K562 (cell line): ENCODE results near the gene ZNF655.
A peak's percentile ranks its signal among the peaks of the same experiment; 100 is the strongest.

Experiments
- ARHGAP35 ChIP-seq: fragments of 450-650 bp; IDR thresholded peaks from 2 replicates; pipeline ENCODE4 v1.6.1; 2018; ENCODE audit not compliant: partially characterized antibody
- EZH2 ChIP-seq: IDR thresholded peaks from 2 replicates; pipeline ENCODE4 v1.6.1; 2012; ENCODE audit warnings: low read depth, mild to moderate bottlenecking, inconsistent platforms, low read length, borderline replicate concordance
- JUNB ChIP-seq: fragments of 450-650 bp; formaldehyde crosslinking; conservative IDR thresholded peaks from 2 replicates; pipeline ENCODE4 v1.4.0; 2020; ENCODE audit warnings: mild to moderate bottlenecking
- NFYB ChIP-seq: IDR thresholded peaks from 2 replicates; pipeline ENCODE4 v1.6.1; 2011; ENCODE audit warnings: mild to moderate bottlenecking, moderate library complexity; ENCODE audit not compliant: insufficient read length; ENCODE audit errors: extremely low read depth
- PHB2 ChIP-seq: fragments of 450-650 bp; IDR thresholded peaks from 2 replicates; pipeline ENCODE4 v1.6.1; 2017; ENCODE audit warnings: low read depth
- POLR2AphosphoS5 ChIP-seq: IDR thresholded peaks from 2 replicates; pipeline ENCODE4 v1.6.1; 2011; ENCODE audit warnings: mild to moderate bottlenecking, low read depth, low read length, moderate library complexity; ENCODE audit not compliant: control insufficient read depth, insufficient read depth
- SP1 ChIP-seq: sonication (generic); formaldehyde crosslinking; IDR thresholded peaks from 2 replicates; pipeline ENCODE4 v1.8.1; 2022; ENCODE audit warnings: mild to moderate bottlenecking, missing genetic modification reagents
- ZNF431 ChIP-seq: sonication (generic); formaldehyde crosslinking; IDR thresholded peaks from 2 replicates; pipeline ENCODE4 v1.8.0; 2022; ENCODE audit warnings: mild to moderate bottlenecking, missing genetic modification reagents
- ZNF780A ChIP-seq: fragments of 250-450 bp; sonication (Bioruptor Pico); IDR thresholded peaks from 2 replicates; pipeline ENCODE4 v1.5.0; 2021; ENCODE audit warnings: mild to moderate bottlenecking
- ZNF830 ChIP-seq: fragments of 250-450 bp; sonication (Bioruptor Pico); IDR thresholded peaks from 2 replicates; pipeline ENCODE4 v1.5.0; 2021; ENCODE audit warnings: mild to moderate bottlenecking
- TF ChIP-seq, protein P1 (sequence below): fragments of 450-650 bp; IDR thresholded peaks from 2 replicates; pipeline ENCODE4 v1.6.1; 2016

DNA sequence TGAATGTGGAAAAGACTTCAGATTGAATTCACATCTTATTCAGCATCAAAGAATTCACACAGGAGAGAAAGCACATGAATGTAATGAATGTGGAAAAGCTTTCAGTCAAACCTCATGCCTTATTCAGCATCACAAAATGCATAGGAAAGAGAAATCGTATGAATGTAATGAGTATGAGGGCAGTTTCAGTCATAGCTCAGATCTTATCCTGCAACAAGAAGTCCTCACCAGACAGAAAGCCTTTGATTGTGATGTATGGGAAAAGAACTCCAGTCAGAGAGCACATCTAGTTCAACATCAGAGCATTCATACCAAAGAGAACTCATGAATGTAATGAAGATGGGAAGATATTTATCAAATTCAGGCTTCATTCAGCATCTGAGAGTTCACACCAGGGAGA lies 14.8 kb downstream of the ZNF655 start:
- TF ChIP-seq, protein P1, sequence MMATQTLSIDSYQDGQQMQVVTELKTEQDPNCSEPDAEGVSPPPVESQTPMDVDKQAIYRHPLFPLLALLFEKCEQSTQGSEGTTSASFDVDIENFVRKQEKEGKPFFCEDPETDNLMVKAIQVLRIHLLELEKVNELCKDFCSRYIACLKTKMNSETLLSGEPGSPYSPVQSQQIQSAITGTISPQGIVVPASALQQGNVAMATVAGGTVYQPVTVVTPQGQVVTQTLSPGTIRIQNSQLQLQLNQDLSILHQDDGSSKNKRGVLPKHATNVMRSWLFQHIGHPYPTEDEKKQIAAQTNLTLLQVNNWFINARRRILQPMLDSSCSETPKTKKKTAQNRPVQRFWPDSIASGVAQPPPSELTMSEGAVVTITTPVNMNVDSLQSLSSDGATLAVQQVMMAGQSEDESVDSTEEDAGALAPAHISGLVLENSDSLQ: no peak
- TF ChIP-seq ZNF780A (no peak), ARHGAP35 (no peak), EZH2 (no peak), ZNF431 (CRISPR knock-in tag) (no peak), ZNF830 (CRISPR knock-in tag) (no peak), SP1 (no peak), NFYB (no peak), PHB2 (no peak), JUNB (no peak), POLR2AphosphoS5 (peak; percentile 13; the same call in 1 of the 2 replicates)
